NCI-H2029 (cell line): ENCODE measurements around the gene GRHL3.

ENCODE experiments used
- DNase-seq: peaks from one replicate; lab custom pipeline; 2025; lab: John Stamatoyannopoulos, UW

The GRHL3 gene

DNA sequence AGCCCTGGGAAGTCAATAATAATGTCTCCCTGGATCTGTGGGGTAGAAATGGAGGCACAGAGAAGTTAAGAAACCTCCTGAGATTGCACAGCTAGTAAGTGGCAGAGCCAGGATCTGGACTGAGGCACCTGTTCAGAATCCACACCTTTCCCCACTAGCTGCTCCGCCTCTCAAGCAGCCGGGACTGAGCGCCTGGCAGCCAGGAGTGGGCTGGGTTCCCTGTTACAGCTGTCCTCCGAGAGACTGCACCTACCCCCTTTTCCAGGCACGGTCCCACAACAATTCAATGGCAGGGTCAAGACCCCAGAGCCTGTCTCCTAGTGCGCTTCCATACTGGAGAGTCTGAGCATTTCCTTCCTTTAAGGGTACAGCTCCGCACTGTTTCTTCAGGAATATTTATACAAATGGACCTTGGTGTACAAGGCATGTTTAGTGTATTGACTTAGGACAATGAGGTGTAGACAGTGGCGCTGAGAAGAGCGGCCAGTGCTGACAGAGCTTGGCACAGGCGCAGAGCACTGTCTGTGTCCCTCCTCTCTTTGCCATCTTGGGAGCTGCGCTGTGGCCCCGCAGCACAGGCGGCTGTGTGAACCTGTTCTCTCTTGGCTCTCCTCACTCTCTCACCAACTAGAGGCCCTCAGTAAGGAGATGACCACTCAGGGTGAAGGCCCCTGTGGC lies 24.4 kb downstream of the GRHL3 start:
- DNase-seq = no peak

- DNase-seq = no peak
These were observed 25.1 kb downstream of the GRHL3 start for GRCh38 chr1:24344090-24344742.

GRCh38 chr1:24345334-24345733 lies 26.2 kb downstream of the GRHL3 start:
- no peak for DNase-seq

DNA sequence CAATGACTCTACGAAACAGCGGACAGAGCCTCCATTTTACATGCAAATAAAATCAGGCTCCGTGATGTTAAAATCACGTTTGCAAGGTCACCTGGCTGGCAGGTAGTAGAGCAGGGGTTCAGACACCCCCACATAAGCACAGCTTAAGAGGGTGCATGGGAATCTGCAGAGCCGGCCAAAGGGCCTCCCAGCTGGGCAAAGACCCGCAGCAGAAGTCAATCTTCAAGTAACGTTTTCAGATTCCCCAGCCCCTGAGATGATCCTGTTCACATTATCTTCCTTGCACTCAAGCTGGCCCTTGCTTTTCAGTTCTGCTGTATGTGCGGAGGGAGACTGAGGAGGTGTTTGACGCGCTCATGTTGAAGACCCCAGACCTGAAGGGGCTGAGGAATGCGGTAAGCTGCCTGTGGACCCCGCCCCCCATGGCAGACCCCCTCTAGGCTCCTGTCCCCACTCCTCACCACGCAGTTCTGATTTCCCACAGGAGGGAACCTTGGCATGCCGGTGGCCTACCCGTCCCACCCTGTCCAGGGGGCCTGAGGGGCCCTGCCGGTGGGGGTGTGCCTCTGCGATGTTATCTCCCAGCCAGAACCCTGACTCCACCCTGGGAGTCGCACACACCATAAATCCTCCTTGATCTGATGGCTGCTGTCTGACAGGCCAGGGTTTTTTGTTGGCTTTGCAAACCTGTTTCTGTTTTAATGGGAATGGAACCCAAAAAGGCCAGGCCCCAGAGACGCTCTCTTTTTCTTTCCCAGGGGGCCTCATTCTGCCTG lies 28.2 kb downstream of the GRHL3 start:
- no peak for DNase-seq

GRCh38 chr1:24348196-24348595 lies 29.0 kb downstream of the GRHL3 start:
- no peak for DNase-seq

DNA sequence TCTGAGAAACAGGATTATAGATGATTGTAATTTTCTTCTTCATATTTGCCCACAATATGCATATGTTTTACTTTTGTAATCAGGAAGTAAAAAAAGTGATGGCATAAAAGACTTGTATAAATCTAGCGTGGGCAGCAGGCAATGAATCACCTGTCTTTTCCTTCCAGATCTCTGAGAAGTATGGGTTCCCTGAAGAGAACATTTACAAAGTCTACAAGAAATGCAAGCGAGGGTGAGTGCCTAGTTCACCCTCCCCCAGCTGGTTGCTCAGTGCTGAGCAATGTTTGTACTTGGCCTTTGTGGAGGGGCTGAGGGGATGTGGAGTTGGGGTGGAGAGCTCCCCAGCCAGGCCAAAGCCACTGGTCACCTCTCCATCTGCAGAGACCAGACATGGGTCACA lies 30.7 kb downstream of the GRHL3 start:
- DNase-seq = no peak

DNA sequence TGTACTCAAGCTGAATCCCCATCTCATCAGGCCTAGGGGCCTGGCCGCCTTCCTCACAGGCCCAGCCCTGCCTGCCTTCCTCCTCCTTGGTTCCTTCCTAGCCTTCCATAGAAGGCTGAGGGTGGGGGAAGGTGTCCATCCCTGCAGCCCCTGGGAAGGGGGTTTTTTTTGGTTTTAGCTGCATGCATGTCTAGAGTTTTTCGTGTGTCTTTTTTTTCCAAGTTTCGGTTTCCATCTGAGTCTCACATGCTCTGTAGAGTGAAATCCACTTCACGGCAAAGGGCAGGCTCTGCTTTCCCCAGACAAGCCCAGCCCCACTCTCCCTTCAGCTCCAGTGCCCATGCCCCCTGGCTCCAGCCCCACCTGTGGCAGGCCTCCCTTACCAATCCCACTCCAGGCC lies 32.1 kb downstream of the GRHL3 start:
- DNase-seq = no peak

- no peak for DNase-seq
These were observed 32.9 kb downstream of the GRHL3 start for GRCh38 chr1:24351918-24352627.

DNA sequence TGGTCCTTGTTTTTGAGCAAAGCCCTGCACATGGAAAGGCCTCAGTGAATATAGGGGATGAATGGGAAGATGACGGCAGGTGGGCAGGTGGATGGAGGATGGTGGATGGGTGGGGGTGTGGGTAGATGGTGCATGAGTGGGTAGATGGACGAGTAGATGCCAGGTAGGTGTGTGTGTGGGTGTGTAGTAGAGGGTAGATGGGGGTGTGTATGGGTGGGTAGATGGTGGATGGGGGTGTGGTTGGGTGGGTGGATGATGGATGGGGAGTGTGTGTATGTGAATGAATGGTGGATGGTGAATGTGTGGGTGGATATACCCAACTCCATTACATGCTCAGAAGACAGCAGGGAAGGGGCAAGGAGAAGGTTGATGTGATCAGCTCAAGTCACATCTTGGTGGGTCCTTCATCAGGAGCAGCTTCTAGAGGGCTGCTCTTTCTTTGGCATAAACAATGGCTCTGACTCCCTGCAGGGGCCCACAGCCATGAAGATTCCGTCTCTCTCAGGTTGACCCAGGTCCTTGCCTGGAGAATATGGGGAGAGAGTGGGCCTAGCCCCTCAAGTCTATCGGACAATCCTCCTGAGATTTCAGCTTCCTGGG lies 34.2 kb downstream of the GRHL3 start:
- no peak for DNase-seq

GRCh38 chr1:24355466-24355865 lies 36.3 kb downstream of the GRHL3 start:
- DNase-seq = no peak

- DNase-seq = no peak
These were observed 37.9 kb downstream of the GRHL3 start for GRCh38 chr1:24357038-24357437.

DNA sequence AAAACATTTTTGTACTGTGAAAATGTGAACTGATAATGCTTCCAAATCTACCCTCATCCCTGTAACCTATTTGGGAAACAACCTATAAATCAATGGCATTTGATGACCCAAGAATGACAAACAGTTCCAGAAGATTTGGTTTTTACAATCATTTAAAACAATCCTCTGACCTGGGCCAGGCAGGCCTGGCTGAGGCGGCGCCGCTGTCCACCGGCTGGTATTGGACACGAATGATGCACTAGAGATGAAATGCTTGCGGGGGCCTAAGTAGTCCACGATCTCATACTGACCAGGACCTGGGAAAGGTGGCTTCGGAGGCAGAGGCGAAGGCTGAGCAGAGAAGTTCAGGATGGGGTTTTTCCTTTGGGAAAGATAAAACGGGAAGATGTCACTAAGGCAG lies 41.5 kb downstream of the GRHL3 start:
- no peak for DNase-seq

DNA sequence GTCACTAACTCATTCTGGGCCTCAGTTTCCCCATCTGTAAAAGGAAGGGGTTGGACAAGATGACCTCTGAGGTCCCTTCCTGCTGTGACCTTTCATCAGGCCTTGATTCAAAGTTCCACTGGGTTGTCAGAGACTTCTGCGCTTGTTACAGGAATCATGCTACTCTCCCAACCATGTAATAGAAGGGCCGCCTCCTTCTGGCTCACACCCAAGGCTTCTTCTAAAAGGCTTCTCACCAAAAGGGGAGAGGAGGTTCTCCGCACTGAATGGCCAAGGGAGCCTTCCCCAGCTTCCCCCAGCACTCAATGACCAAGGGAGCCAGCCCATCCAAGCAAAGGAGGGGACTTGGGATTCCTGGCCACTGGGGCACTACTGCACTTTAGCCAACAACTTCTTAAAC lies 42.7 kb downstream of the GRHL3 start:
- no peak for DNase-seq

DNA sequence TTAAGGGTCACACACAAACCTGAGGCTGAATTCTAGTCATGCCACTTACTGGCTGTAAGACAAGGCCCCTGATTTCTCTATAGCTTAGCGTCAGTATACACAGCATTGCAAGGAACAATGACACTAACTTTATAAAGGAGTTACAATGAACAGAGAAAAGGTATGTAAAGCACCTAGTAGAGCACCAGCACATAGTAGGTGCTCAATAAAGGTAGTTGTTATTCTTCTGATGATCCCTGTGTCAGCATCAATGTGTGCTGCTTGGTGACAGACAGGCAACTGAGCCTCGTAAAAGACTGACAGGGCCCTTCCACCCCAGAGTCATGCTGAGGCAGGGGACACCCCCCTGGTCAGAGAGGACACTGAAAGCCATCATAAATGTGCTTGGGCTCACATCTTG lies 43.2 kb downstream of the GRHL3 start:
- DNase-seq = no peak

- no peak for DNase-seq
These were observed 43.9 kb downstream of the GRHL3 start for GRCh38 chr1:24362982-24363614.

- DNase-seq = no peak
These were observed 44.8 kb downstream of the GRHL3 start for GRCh38 chr1:24363994-24364393.

DNA sequence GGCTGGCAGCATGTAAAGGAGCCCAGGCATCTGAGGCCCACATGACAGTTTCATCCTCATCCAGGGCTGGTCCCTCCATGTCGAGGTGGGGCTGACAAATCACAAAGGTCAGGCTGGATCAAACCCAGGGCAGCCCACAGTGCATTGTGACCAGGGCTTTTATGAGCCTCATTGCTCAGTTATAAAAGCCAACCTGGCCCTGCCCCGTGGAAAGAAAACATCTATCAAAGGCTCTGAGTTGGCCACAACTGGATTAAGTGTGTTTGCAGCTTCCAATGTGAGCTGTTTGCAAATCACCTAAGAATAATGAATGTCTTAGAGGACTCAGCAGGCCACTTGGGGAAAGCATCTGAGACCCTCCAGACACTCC lies 45.4 kb downstream of the GRHL3 start:
- no peak for DNase-seq

GRCh38 chr1:24364975-24365678 lies 46.0 kb downstream of the GRHL3 start:
- no peak for DNase-seq

DNA sequence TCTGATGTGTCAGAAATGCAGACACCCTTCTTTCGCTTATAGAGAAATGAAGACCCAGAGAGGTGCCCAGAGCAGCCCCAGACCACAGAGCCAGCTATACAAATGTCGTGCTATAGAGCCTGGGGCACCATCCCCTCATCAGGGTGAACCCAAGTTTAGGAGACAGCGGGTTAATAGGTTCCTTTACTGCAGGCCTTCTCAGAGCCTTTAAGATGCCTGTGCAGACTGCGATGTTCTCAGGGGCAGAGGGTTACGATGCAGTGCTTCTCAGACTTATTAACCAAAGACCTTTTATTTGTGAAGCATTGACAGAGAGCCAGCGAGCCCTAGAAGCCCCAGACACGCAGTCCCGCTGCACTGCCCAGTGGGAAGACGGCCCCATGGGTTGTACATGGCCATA lies 47.5 kb downstream of the GRHL3 start:
- DNase-seq = no peak

GRCh38 chr1:24369199-24369598 lies 50.0 kb downstream of the GRHL3 start:
- no peak for DNase-seq

- DNase-seq = no peak
These were observed 50.6 kb downstream of the GRHL3 start for GRCh38 chr1:24369801-24370200.
